ENCODE results near the gene OS9. TPM values are rescaled to one million over a fixed set of nuclear protein-coding genes. Genes with fewer than 3 reads are reported as not detected.

The OS9 gene
- total RNA-seq, 1 donor from 2014 or later, result 284 TPM

DNA sequence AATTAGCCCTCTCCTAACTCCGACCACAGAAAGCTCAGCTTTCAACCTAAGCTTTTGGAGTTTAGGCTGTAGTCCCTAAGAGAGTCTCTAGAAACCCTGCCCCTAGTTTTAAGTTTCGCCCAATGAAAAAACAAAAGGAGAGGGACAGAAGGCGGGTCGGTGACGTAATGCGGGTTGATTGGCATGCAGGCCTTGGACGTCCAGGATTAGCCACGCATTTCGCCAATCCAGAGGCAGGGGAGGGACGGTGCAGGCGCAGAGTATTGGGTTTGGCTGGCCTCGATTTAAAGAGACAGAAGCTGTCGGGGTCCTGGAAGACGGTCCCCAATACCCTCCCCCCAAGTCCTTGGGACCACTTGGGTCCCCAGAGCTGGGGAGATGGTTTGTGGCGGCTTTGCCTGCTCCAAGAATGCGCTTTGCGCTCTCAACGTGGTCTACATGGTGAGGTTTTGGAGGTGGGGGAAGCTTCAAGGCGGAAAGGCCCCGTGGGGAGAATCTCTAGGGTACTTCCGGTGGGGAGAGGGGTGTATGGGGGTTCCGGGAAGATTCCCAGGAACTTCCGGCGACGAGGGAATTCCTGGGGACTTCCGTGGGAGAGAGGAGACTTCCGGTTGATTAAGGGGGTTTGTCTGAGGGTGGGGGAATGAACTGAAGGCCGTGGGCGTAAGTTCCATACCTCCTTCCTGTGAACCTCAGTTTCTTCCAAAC is 51.0 kb downstream of the OS9 start, which contains the start of gene TSPAN31:
Gene TSPAN31, plus strand, starts transcription at position 263 of the 708 bp plus-strand sequence. Its CDS starts 116 bp downstream, at position 379.
- Mint-ChIP-seq H3K27me3 (ENCODE audit: low read depth) (peaks cover 12% of the 10 kb centered on the region), H3K4me3 (ENCODE audit: unreplicated experiment) (peak within 1 kb of the TSS; percentile 95), H3K27ac (ENCODE audit: unreplicated experiment) (peak within 1 kb of the TSS; percentile 99), H3K4me1 (ENCODE audit: low read depth) (peaks cover 20% of the 10 kb centered on the region), H3K36me3 (ENCODE audit: low read depth) (peaks cover 20% of the 10 kb centered on the region), H3K9me3 (ENCODE audit: low read depth) (no peaks in the 10 kb centered on the region)
- TF ChIP-seq, protein P1, sequence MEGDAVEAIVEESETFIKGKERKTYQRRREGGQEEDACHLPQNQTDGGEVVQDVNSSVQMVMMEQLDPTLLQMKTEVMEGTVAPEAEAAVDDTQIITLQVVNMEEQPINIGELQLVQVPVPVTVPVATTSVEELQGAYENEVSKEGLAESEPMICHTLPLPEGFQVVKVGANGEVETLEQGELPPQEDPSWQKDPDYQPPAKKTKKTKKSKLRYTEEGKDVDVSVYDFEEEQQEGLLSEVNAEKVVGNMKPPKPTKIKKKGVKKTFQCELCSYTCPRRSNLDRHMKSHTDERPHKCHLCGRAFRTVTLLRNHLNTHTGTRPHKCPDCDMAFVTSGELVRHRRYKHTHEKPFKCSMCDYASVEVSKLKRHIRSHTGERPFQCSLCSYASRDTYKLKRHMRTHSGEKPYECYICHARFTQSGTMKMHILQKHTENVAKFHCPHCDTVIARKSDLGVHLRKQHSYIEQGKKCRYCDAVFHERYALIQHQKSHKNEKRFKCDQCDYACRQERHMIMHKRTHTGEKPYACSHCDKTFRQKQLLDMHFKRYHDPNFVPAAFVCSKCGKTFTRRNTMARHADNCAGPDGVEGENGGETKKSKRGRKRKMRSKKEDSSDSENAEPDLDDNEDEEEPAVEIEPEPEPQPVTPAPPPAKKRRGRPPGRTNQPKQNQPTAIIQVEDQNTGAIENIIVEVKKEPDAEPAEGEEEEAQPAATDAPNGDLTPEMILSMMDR (IDR thresholded peaks at IDR 0.05), result no peak
- peak; percentile 97 for DNase-seq (ENCODE audit: low spot score)

GRCh38 chr12:57745485-57745881 is 51.6 kb downstream of the OS9 start:
- TF ChIP-seq, protein P1 (IDR thresholded peaks at IDR 0.05), result no peak
- H3K27ac Mint-ChIP-seq (ENCODE audit: unreplicated experiment), result peak overlapping the region; percentile 99
- DNase-seq (ENCODE audit: low spot score), result no peak
- H3K4me3 Mint-ChIP-seq (ENCODE audit: unreplicated experiment), result peak overlapping the region; percentile 95
- H3K4me1 Mint-ChIP-seq (ENCODE audit: low read depth), result peaks cover 25% of the 10 kb centered on the region
- peaks cover 10% of the 10 kb centered on the region for H3K27me3 Mint-ChIP-seq (ENCODE audit: low read depth)
- H3K9me3 Mint-ChIP-seq (ENCODE audit: low read depth), result no peaks in the 10 kb centered on the region
- H3K36me3 Mint-ChIP-seq (ENCODE audit: low read depth), result peaks cover 22% of the 10 kb centered on the region

- no peaks in the 10 kb centered on the region for H3K9me3 Mint-ChIP-seq (ENCODE audit: low read depth)
- H3K36me3 Mint-ChIP-seq (ENCODE audit: low read depth), result peaks cover 24% of the 10 kb centered on the region
- H3K27ac Mint-ChIP-seq (ENCODE audit: unreplicated experiment), result peak overlapping the region; percentile 99
- TF ChIP-seq, protein P1 (IDR thresholded peaks at IDR 0.05), result no peak
- H3K27me3 Mint-ChIP-seq (ENCODE audit: low read depth), result peaks cover 4% of the 10 kb centered on the region
- H3K4me1 Mint-ChIP-seq (ENCODE audit: low read depth), result peaks cover 30% of the 10 kb centered on the region
- no peak for DNase-seq (ENCODE audit: low spot score)
- H3K4me3 Mint-ChIP-seq (ENCODE audit: unreplicated experiment), result peak overlapping the region; percentile 95
Measured at GRCh38 chr12:57746025-57746424, 52.1 kb downstream of the OS9 start.

GRCh38 chr12:57749061-57749460 is 55.1 kb downstream of the OS9 start:
- peak overlapping the region; percentile 63 for H3K27ac Mint-ChIP-seq (ENCODE audit: unreplicated experiment)
- DNase-seq (ENCODE audit: low spot score), result no peak
- TF ChIP-seq, protein P1 (IDR thresholded peaks at IDR 0.05), result no peak
- no peak overlapping the region for H3K4me3 Mint-ChIP-seq (ENCODE audit: unreplicated experiment)
- H3K36me3 Mint-ChIP-seq (ENCODE audit: low read depth), result peaks cover 27% of the 10 kb centered on the region
- H3K27me3 Mint-ChIP-seq (ENCODE audit: low read depth), result no peaks in the 10 kb centered on the region
- no peaks in the 10 kb centered on the region for H3K9me3 Mint-ChIP-seq (ENCODE audit: low read depth)
- peaks cover 46% of the 10 kb centered on the region for H3K4me1 Mint-ChIP-seq (ENCODE audit: low read depth)

- H3K36me3 Mint-ChIP-seq (ENCODE audit: low read depth), result peaks cover 27% of the 10 kb centered on the region
- peak overlapping the region; percentile 98 for H3K27ac Mint-ChIP-seq (ENCODE audit: unreplicated experiment)
- H3K27me3 Mint-ChIP-seq (ENCODE audit: low read depth), result no peaks in the 10 kb centered on the region
- no peak for DNase-seq (ENCODE audit: low spot score)
- H3K4me1 Mint-ChIP-seq (ENCODE audit: low read depth), result peaks cover 39% of the 10 kb centered on the region
- H3K4me3 Mint-ChIP-seq (ENCODE audit: unreplicated experiment), result peak overlapping the region; percentile 92
- no peaks in the 10 kb centered on the region for H3K9me3 Mint-ChIP-seq (ENCODE audit: low read depth)
- TF ChIP-seq, protein P1 (IDR thresholded peaks at IDR 0.05), result no peak
Measured at GRCh38 chr12:57750561-57751431, 56.9 kb downstream of the OS9 start.
